Measurements from ENCODE around the gene BAK1. TPM values are rescaled to one million over a fixed set of nuclear protein-coding genes. Genes with fewer than 3 reads are reported as not detected.
"Not testable (repeated sequence)": the region's sequence is repeated elsewhere in the genome, so short reads cannot be mapped to it uniquely, and the experiment has no call there.

BAK1 gene
- total RNA-seq, 1 donor from 2014 or later: 19.2 TPM

DNA sequence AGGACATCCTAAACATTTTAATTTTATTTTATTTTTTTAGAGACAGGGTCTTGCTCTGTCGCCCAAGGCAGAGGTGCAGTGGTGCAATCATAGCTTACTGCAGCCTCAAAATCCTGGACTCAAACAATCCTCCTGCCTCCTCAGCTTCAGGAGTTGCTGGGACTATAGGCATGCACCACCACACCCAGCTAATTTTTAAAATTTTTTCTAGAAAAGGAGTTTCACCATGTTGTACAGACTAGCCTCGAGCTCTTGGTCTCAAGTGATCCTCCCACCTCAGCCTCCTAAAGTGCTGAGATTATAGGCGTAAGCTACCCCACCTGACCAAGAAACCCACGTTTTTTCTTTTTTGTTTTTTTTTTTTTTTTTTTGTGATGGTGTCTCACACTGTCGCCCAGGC lies 33.3 kb downstream of the BAK1 start:
- Histone ChIP-seq H3K27me3 (no peaks in the 10 kb centered on the region), H3K4me3 (no peak overlapping the region), H3K27ac (no peak overlapping the region), H3K9me3 (no peaks in the 10 kb centered on the region), H3K36me3 (no peaks in the 10 kb centered on the region), H3K4me1 (no peaks in the 10 kb centered on the region)
- no peak for DNase-seq (ENCODE audit: extremely low spot score in 2 of 2)
- TF ChIP-seq POLR2AphosphoS5 (IDR thresholded peaks at IDR 0.05; ENCODE audit: insufficient read depth in 1 of 2, low read depth in 1 of 2): no peak
- no peak for TF ChIP-seq POLR2A (IDR thresholded peaks at IDR 0.05)
- TF ChIP-seq, protein P1, sequence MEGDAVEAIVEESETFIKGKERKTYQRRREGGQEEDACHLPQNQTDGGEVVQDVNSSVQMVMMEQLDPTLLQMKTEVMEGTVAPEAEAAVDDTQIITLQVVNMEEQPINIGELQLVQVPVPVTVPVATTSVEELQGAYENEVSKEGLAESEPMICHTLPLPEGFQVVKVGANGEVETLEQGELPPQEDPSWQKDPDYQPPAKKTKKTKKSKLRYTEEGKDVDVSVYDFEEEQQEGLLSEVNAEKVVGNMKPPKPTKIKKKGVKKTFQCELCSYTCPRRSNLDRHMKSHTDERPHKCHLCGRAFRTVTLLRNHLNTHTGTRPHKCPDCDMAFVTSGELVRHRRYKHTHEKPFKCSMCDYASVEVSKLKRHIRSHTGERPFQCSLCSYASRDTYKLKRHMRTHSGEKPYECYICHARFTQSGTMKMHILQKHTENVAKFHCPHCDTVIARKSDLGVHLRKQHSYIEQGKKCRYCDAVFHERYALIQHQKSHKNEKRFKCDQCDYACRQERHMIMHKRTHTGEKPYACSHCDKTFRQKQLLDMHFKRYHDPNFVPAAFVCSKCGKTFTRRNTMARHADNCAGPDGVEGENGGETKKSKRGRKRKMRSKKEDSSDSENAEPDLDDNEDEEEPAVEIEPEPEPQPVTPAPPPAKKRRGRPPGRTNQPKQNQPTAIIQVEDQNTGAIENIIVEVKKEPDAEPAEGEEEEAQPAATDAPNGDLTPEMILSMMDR (IDR thresholded peaks at IDR 0.05): no peak
- intact Hi-C loops (cut with DNase I): no loop called here

DNA sequence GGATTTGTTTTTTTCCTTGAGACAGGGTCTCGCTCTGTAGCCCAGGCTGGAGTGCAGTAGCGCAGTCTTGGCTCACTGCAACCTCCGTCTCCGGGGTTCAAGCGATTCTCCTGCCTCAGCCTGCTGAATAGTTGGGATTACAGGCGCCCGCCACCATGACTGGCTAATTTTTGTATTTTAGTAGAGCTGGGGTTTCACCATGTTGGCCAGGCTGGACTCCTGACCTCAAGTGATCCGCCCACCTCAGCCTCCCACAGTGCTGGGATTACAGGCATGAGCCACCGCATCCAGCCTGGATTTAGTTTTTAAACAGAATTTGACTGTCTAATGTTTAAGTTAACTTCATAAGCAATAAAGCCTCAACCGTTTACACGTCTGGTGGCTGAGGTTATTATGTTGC lies 34.8 kb downstream of the BAK1 start:
- intact Hi-C loops (cut with DNase I): not testable (repeated sequence)

DNA sequence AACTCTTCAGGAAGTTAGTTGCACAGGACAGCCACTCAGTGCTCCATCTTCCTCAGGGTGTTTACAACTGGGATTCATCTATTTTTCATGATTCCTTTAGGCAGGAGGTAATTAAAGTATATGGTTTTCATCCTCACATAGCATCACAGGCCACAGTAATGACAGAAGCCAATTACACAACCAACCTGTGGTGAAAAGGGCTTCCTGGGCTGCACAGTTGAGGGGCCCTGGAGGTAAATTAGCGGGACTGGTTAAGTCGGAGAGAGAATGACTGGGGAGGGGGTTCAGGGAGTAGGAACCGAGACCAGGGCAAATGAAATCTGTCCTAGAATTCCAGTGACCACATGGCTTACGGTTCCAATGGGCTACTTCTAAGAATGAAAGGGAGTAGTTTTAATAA lies 37.0 kb downstream of the BAK1 start:
- H3K4me3 ChIP-seq: no peak overlapping the region
- no peak overlapping the region for H3K27ac ChIP-seq
- TF ChIP-seq, protein P1 (IDR thresholded peaks at IDR 0.05): no peak
- no peak for TF ChIP-seq POLR2AphosphoS5 (IDR thresholded peaks at IDR 0.05; ENCODE audit: insufficient read depth in 1 of 2, low read depth in 1 of 2)
- no peaks in the 10 kb centered on the region for H3K9me3 ChIP-seq
- intact Hi-C loops (cut with DNase I): no loop called here
- no peaks in the 10 kb centered on the region for H3K36me3 ChIP-seq
- no peak for DNase-seq (ENCODE audit: extremely low spot score in 2 of 2)
- H3K4me1 ChIP-seq: no peaks in the 10 kb centered on the region
- H3K27me3 ChIP-seq: no peaks in the 10 kb centered on the region

More for the DNA sequence above, 34.8 kb downstream of the BAK1 start:
- DNase-seq (ENCODE audit: extremely low spot score in 2 of 2); H3K27me3 ChIP-seq; H3K4me3 ChIP-seq; H3K36me3 ChIP-seq; H3K4me1 ChIP-seq; H3K27ac ChIP-seq; H3K9me3 ChIP-seq: not testable (repeated sequence)

DNA sequence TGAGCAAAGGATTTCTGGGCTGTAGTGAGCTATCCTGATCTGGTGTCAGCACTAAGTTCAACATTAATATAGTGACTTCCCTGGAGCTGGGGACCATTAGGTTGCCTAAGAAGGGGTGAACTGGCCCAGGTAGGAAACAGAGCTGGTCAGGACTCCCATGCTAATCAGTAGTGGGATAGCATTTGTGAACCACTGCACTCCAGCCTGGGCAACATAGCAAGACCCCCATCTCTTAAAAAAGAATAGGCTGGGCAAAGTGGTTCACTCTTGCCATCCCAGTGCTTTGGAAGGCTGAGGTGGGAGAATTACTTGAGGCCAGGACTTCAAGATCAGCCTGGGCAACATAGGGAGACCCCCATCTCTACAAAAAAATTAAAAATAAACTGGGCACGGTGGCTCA lies 39.3 kb downstream of the BAK1 start:
- Histone ChIP-seq H3K27me3 (no peaks in the 10 kb centered on the region), H3K9me3 (no peaks in the 10 kb centered on the region), H3K27ac (no peak overlapping the region), H3K4me3 (no peak overlapping the region), H3K4me1 (no peaks in the 10 kb centered on the region), H3K36me3 (no peaks in the 10 kb centered on the region)
- TF ChIP-seq, protein P1 (IDR thresholded peaks at IDR 0.05): no peak
- TF ChIP-seq POLR2A (IDR thresholded peaks at IDR 0.05): no peak
- no peak for TF ChIP-seq POLR2AphosphoS5 (IDR thresholded peaks at IDR 0.05; ENCODE audit: insufficient read depth in 1 of 2, low read depth in 1 of 2)
- DNase-seq (ENCODE audit: extremely low spot score in 2 of 2): no peak
- intact Hi-C loops (cut with DNase I): no loop called here

DNA sequence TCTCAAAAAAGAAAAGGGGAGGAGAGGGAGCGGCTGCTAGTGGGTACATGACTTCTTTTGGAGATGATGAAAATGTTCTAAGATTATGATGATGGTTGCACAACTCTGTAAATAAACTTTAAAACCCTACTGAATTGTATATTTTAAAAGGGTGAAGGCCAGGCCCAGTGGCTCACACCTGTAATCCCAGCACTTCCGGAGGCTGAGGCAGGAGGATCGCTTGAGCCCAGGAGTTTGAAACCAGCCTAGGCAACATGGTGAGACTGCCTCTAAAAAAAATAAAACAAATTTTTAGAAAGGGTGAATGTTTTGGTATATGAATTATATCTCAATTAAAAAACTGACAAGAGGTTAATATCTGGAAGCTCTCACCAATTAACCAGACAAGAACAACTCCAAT lies 45.4 kb downstream of the BAK1 start:
- Histone ChIP-seq H3K36me3 (no peaks in the 10 kb centered on the region), H3K27ac (no peak overlapping the region), H3K9me3 (no peaks in the 10 kb centered on the region), H3K4me1 (no peaks in the 10 kb centered on the region), H3K4me3 (no peak overlapping the region), H3K27me3 (no peaks in the 10 kb centered on the region)
- intact Hi-C loops (cut with DNase I): no loop called here
- DNase-seq (ENCODE audit: extremely low spot score in 2 of 2): no peak
- TF ChIP-seq, protein P1 (IDR thresholded peaks at IDR 0.05): no peak
- TF ChIP-seq POLR2AphosphoS5 (IDR thresholded peaks at IDR 0.05; ENCODE audit: insufficient read depth in 1 of 2, low read depth in 1 of 2) (no peak), POLR2A (IDR thresholded peaks at IDR 0.05) (no peak)

DNA sequence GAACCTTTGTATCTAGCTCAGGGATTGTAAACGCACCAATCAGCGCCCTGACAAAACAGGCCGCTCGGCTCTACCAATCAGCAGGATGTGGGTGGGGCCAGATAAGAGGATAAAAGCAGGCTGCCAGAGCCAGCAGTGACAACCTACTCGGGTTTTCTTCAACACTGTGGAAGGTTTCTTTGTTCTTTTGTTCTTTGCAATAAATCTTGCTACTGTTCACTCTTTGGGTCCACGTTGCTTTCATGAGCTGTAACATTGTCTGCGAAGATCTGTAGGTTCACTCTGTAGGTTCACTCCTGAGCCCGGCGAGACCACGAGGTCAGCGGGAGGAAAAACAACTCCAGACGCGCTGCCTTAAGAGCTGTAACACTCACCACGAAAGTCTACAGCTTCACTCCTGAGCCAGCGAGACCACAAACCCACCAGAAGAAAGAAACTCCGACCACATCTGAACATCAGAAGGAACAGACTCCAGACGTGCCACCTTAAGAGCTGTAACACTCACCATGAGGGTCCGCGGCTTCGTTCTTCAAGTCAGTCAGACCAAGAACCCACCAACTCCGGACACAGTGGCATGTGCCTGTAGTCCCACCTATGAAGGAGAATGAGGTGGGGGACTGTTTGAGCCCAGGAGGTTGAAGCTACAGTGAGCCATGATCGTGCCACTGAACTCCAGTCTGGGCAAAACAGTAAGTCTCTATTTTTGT lies 46.8 kb downstream of the BAK1 start:
- H3K27ac ChIP-seq; H3K4me3 ChIP-seq; H3K9me3 ChIP-seq; H3K4me1 ChIP-seq; H3K27me3 ChIP-seq; DNase-seq (ENCODE audit: extremely low spot score in 2 of 2); H3K36me3 ChIP-seq; intact Hi-C loops (cut with DNase I): not testable (repeated sequence)

DNA sequence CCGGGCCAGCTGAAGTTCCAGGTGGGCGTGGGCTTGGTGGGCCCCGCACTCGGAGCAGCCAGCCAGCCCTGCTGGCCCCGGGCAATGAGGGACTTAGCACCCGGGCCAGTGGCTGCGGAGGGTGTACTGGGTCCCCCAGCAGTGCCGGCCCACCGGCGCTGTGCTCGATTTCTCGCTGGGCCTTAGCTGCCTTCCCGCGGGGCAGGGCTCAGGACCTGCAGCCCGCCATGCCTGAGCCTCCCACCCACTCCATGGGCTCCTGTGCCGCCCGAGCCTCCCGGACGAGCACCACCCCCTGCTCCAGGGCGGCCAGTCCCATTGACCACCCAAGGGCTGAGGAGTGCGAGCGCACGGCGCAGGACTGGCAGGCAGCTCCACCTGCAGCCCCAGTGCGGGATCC lies 47.6 kb downstream of the BAK1 start:
- H3K9me3 ChIP-seq; H3K4me1 ChIP-seq; H3K36me3 ChIP-seq; H3K27ac ChIP-seq; H3K4me3 ChIP-seq; intact Hi-C loops (cut with DNase I); DNase-seq (ENCODE audit: extremely low spot score in 2 of 2); H3K27me3 ChIP-seq: not testable (repeated sequence)

DNA sequence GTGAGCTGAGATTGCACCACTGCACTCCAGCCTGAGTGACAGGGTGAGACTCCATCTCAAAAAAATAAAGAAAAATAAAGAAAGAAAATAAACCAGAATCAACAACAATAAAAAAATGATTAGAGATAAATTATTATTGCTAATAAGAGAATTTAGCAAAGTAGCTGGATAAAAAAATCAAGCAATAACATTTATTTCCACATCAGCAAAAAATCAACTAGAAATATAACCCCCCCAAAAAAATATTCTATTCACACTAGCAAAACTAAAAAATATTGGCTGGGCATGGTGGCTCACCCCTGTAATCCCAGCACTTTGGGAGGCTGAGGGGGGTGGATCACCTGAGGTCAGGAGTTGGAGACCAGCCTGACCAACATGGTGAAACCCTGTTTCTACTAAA lies 49.5 kb downstream of the BAK1 start:
- H3K36me3 ChIP-seq; H3K9me3 ChIP-seq; DNase-seq (ENCODE audit: extremely low spot score in 2 of 2); H3K4me1 ChIP-seq; H3K27me3 ChIP-seq; intact Hi-C loops (cut with DNase I); H3K27ac ChIP-seq; H3K4me3 ChIP-seq: not testable (repeated sequence)
